Neural progenitor cell (in vitro differentiated cells): Measurements from ENCODE around the gene MDGA2. TPM values are rescaled to one million over a fixed set of nuclear protein-coding genes. Genes with fewer than 3 reads are reported as not detected.
"Not testable (repeated sequence)": the region's sequence is repeated elsewhere in the genome, so short reads cannot be mapped to it uniquely, and the experiment has no call there.

Experiments
- DNase-seq: peaks from one replicate; pipeline ENCODE4 v3.0.0-alpha.2; 2016; ENCODE audit warnings: low spot score
- H2AFZ ChIP-seq: fragments of 200-600 bp; sonication (generic); replicated peaks from 2 replicates; pipeline ENCODE4 v1.6.1; 2016; ENCODE audit warnings: antibody characterized with exemption
- H3F3A ChIP-seq: fragments of 200-600 bp; sonication (generic); 2 replicates; pipeline ENCODE4 v1.6.1; 2016; ENCODE audit warnings: antibody characterized with exemption, low read depth
- H3K27ac ChIP-seq: fragments of 200-600 bp; sonication (generic); 2 replicates; pipeline ENCODE4 v1.5.1; 2016; ENCODE audit warnings: mild to moderate bottlenecking
- H3K27me3 ChIP-seq: fragments of 200-600 bp; sonication (generic); 2 replicates; pipeline ENCODE4 v1.6.1; 2016; ENCODE audit warnings: mild to moderate bottlenecking, moderate library complexity
- H3K36me3 ChIP-seq: fragments of 200-600 bp; sonication (generic); 2 replicates; pipeline ENCODE4 v1.5.1; 2016
- H3K4me1 ChIP-seq: fragments of 200-600 bp; sonication (generic); 2 replicates; pipeline ENCODE4 v1.6.1; 2016; ENCODE audit warnings: mixed run types
- H3K4me2 ChIP-seq: fragments of 200-600 bp; sonication (generic); 2 replicates; pipeline ENCODE4 v1.6.1; 2016
- H3K4me3 ChIP-seq: fragments of 200-600 bp; sonication (generic); 2 replicates; pipeline ENCODE4 v1.5.1; 2016
- H3K79me2 ChIP-seq: fragments of 200-600 bp; sonication (generic); 2 replicates; pipeline ENCODE4 v1.6.1; 2016; ENCODE audit warnings: low read depth
- H3K9ac ChIP-seq: fragments of 200-600 bp; sonication (generic); 2 replicates; pipeline ENCODE4 v1.6.1; 2016
- H3K9me3 ChIP-seq: fragments of 200-600 bp; sonication (generic); 2 replicates; pipeline ENCODE4 v1.5.1; 2016; ENCODE audit warnings: low read depth
- H4K20me1 ChIP-seq: fragments of 200-600 bp; sonication (generic); 2 replicates; pipeline ENCODE4 v1.6.1; 2016; ENCODE audit warnings: low read depth
- H3K27ac Mint-ChIP-seq: 3 replicates; pipeline ENCODE4 v1.8.0; 2021; ENCODE audit warnings: mixed read lengths
- H3K27me3 Mint-ChIP-seq: 2 replicates; pipeline ENCODE4 v1.8.0; 2022; ENCODE audit warnings: low read depth, mild to moderate bottlenecking, inconsistent platforms, moderate library complexity, mixed read lengths; ENCODE audit not compliant: insufficient read depth
- H3K36me3 Mint-ChIP-seq: 3 replicates; pipeline ENCODE4 v1.8.0; 2021; ENCODE audit warnings: mixed read lengths
- H3K4me1 Mint-ChIP-seq: 3 replicates; pipeline ENCODE4 v1.8.0; 2021; ENCODE audit warnings: mixed read lengths
- H3K4me3 Mint-ChIP-seq: 3 replicates; pipeline ENCODE4 v1.8.0; 2021; ENCODE audit warnings: mild to moderate bottlenecking, moderate library complexity, mixed read lengths
- H3K9me3 Mint-ChIP-seq: 3 replicates; pipeline ENCODE4 v1.8.0; 2020; ENCODE audit warnings: mixed read lengths
- EZH2 ChIP-seq: fragments of 200-600 bp; sonication (generic); IDR thresholded peaks from 2 replicates; pipeline ENCODE4 v1.6.1; 2017; ENCODE audit warnings: antibody characterized with exemption, mild to moderate bottlenecking, moderate library complexity
- EZH2phosphoT487 ChIP-seq: fragments of 200-600 bp; sonication (generic); IDR thresholded peaks from 2 replicates; pipeline ENCODE4 v1.6.1; 2017; ENCODE audit warnings: antibody characterized with exemption
- total RNA-seq: library from RNA; depleted of rRNA; stranded (reverse); fragments of >200 nt; gene quantifications from 2 replicates; pipeline ENCODE4 v1.2.3, GENCODE V29; 2015; ENCODE audit warnings: low replicate concordance
- TF ChIP-seq, protein P1 (sequence below): fragments of 200-600 bp; sonication (generic); IDR thresholded peaks from 2 replicates; pipeline ENCODE4 v1.5.1; 2017; ENCODE audit warnings: antibody characterized with exemption, mild to moderate bottlenecking

MDGA2 gene
- total RNA-seq, 1 donor from 2014 or later: 1.0 TPM

DNA sequence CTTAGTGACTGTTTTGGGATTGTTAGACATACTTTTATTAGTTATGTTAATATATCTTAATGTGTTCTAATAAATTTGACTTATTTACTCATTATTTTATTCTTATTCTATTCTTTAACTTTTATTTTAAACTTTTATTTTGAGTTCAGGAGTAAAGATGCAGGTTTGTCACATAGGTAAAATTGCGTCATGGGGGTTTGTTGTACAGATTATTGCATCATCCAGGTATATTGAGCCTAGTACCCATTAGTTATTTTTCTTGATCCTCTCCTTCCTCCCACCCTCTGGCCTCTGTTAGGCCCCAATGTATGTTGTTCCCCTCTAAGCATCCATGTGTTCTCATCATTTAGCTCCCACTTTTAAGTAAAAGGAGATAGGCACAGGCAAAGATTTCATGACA is 495.5 kb downstream of the MDGA2 start:
- no peaks in the 10 kb centered on the region for H3K36me3 ChIP-seq
- H3K79me2 ChIP-seq: no peaks in the 10 kb centered on the region
- H3K4me3 Mint-ChIP-seq: no peak overlapping the region
- no peaks in the 10 kb centered on the region for H3K27me3 ChIP-seq
- no peak overlapping the region for H3K4me2 ChIP-seq
- H3K9me3 ChIP-seq: no peaks in the 10 kb centered on the region
- no peaks in the 10 kb centered on the region for H3K9me3 Mint-ChIP-seq
- H3K27ac ChIP-seq: no peak overlapping the region
- H4K20me1 ChIP-seq: no peaks in the 10 kb centered on the region
- TF ChIP-seq EZH2 (no peak), EZH2phosphoT487 (no peak)
- TF ChIP-seq, protein P1, sequence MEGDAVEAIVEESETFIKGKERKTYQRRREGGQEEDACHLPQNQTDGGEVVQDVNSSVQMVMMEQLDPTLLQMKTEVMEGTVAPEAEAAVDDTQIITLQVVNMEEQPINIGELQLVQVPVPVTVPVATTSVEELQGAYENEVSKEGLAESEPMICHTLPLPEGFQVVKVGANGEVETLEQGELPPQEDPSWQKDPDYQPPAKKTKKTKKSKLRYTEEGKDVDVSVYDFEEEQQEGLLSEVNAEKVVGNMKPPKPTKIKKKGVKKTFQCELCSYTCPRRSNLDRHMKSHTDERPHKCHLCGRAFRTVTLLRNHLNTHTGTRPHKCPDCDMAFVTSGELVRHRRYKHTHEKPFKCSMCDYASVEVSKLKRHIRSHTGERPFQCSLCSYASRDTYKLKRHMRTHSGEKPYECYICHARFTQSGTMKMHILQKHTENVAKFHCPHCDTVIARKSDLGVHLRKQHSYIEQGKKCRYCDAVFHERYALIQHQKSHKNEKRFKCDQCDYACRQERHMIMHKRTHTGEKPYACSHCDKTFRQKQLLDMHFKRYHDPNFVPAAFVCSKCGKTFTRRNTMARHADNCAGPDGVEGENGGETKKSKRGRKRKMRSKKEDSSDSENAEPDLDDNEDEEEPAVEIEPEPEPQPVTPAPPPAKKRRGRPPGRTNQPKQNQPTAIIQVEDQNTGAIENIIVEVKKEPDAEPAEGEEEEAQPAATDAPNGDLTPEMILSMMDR: no peak
- H3F3A ChIP-seq: no peaks in the 10 kb centered on the region
- no peaks in the 10 kb centered on the region for H3K4me1 ChIP-seq
- H3K9ac ChIP-seq: no peak overlapping the region
- no peak overlapping the region for H2AFZ ChIP-seq
- H3K27me3 Mint-ChIP-seq: no peaks in the 10 kb centered on the region
- H3K4me1 Mint-ChIP-seq: no peaks in the 10 kb centered on the region
- no peak overlapping the region for H3K4me3 ChIP-seq
- H3K36me3 Mint-ChIP-seq: no peaks in the 10 kb centered on the region
- H3K27ac Mint-ChIP-seq: no peak overlapping the region
- DNase-seq: no peak

DNA sequence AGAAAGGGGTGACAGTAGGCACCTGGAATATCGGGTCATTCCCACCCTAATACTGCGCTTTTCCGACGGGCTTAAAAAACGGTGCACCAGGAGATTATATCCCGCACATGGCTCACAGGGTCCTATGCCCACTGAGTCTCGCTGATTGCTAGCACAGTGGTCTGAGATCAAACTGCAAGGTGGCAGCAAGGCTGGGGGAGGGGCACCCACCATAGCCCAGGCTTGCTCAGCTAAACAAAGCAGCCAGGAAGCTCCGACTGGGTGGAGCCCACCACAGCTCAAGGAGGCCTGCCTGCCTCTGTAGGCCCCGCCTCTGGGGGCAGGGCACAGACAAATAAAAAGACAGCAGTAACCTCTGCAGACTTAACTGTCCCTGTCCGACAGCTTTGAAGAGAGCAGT is 503.5 kb downstream of the MDGA2 start:
- H3K79me2 ChIP-seq, DNase-seq, H3K4me3 ChIP-seq, H3K4me1 Mint-ChIP-seq, H3F3A ChIP-seq, H3K4me1 ChIP-seq, H3K27ac Mint-ChIP-seq, H3K36me3 ChIP-seq, H3K27ac ChIP-seq, H3K4me3 Mint-ChIP-seq, H4K20me1 ChIP-seq, H3K27me3 ChIP-seq, H3K27me3 Mint-ChIP-seq, H3K4me2 ChIP-seq, H2AFZ ChIP-seq, H3K9ac ChIP-seq, H3K36me3 Mint-ChIP-seq: not testable (repeated sequence)
- H3K9me3 ChIP-seq: peaks cover 14% of the 10 kb centered on the region
- H3K9me3 Mint-ChIP-seq: peaks cover 21% of the 10 kb centered on the region

DNA sequence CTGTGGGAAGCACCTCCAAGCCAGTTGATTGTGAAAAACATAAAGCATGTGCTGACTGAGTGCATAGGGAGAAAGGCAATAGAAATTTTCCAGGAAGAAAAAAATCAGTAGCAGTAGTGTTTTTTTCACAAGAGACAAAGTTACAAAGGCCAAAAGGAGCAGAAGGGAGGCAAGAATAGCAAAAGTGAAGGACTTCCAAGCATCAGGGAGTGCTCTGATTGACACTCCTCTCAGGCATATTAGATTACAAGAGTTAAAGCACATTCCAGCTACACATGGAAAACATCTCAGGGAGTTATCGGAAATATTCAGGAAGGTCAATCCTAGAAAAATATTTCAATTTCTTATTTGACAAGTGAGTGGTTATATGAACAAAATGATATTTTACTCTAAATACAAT is 508.0 kb downstream of the MDGA2 start:
- Histone ChIP-seq H3K79me2 (no peaks in the 10 kb centered on the region), H3K27me3 (no peaks in the 10 kb centered on the region), H3F3A (no peaks in the 10 kb centered on the region), H3K36me3 (no peaks in the 10 kb centered on the region), H3K4me3 (no peak overlapping the region), H4K20me1 (no peaks in the 10 kb centered on the region), H3K27ac (no peak overlapping the region), H3K4me1 (no peaks in the 10 kb centered on the region), H3K4me2 (no peak overlapping the region), H3K9me3 (peaks cover 14% of the 10 kb centered on the region), H3K9ac (no peak overlapping the region), H2AFZ (peak overlapping the region; percentile 17)
- H3K27ac Mint-ChIP-seq: no peak overlapping the region
- no peaks in the 10 kb centered on the region for H3K36me3 Mint-ChIP-seq
- TF ChIP-seq, protein P1: no peak
- TF ChIP-seq EZH2phosphoT487 (no peak), EZH2 (no peak)
- no peaks in the 10 kb centered on the region for H3K4me1 Mint-ChIP-seq
- H3K9me3 Mint-ChIP-seq: peaks cover 7% of the 10 kb centered on the region
- no peaks in the 10 kb centered on the region for H3K27me3 Mint-ChIP-seq
- no peak for DNase-seq
- H3K4me3 Mint-ChIP-seq: no peak overlapping the region

DNA sequence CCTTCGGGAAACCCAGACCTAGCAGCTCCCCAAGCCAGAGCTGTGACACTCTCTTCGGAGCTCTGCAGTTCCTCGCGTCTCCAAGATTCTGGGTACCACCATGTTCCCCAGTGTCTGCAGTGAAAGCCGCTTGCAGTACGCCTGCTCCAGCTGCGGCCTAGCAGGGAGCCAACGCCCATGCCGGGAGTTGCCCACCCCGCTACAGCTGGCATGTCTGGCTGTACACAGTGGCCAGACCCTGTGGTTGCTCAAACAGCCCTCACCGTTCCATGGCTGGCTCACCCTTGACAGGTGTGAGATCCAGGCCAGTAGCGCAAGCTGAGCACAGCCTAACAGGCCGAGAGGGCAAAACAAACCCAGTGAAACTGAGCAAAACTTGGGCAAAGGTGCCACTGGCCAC is 520.0 kb downstream of the MDGA2 start:
- no peak overlapping the region for H3K4me2 ChIP-seq
- H3K4me3 Mint-ChIP-seq: no peak overlapping the region
- H2AFZ ChIP-seq: no peak overlapping the region
- peaks cover 1% of the 10 kb centered on the region for H3K36me3 Mint-ChIP-seq
- no peaks in the 10 kb centered on the region for H3K4me1 ChIP-seq
- H3K27ac ChIP-seq: no peak overlapping the region
- H3K79me2 ChIP-seq: no peaks in the 10 kb centered on the region
- H3K9me3 ChIP-seq: no peaks in the 10 kb centered on the region
- H3K27me3 Mint-ChIP-seq: no peaks in the 10 kb centered on the region
- TF ChIP-seq EZH2 (no peak), EZH2phosphoT487 (no peak)
- TF ChIP-seq, protein P1: no peak
- no peak overlapping the region for H3K9ac ChIP-seq
- H4K20me1 ChIP-seq: no peaks in the 10 kb centered on the region
- H3K27me3 ChIP-seq: no peaks in the 10 kb centered on the region
- no peak overlapping the region for H3K4me3 ChIP-seq
- no peak for DNase-seq
- no peaks in the 10 kb centered on the region for H3K4me1 Mint-ChIP-seq
- no peaks in the 10 kb centered on the region for H3F3A ChIP-seq
- H3K27ac Mint-ChIP-seq: no peak overlapping the region
- H3K9me3 Mint-ChIP-seq: no peaks in the 10 kb centered on the region
- H3K36me3 ChIP-seq: no peaks in the 10 kb centered on the region
